ENCODE measurements around the gene SUCLG2. TPM values are rescaled to one million over a fixed set of nuclear protein-coding genes. Genes with fewer than 3 reads are reported as not detected.
"Not testable (repeated sequence)": the region's sequence is repeated elsewhere in the genome, so short reads cannot be mapped to it uniquely, and the experiment has no call there.

Gene SUCLG2
- total RNA-seq, 1 donor from 2014 or later = 122 TPM

- DNase-seq = no peak
- intact Hi-C loops (cut with micrococcal nuclease) = no loop called here
- no peak for ATAC-seq
Measured at GRCh38 chr3:67619991-67620390, 34.4 kb downstream of the SUCLG2 start.

DNA sequence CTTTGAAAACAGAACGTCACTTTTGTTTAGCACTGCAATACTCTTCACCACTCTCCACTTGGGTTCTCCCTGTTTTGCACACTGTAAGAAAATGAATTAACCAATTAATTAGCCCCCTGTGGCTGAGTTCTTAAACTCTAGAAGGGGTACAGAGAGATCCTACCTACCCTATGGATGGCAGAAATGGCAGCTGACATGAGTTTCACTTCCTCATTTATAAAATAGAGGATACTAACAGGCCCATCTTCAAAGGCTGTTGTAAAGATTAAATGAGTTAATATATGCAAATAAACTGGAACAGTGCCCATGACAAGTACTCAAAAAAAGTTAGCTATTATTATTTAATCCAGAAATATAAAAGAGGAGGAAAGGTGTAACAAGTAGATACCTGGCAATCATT, 36.9 kb downstream of the SUCLG2 start:
- DNase-seq (no peak), ATAC-seq (no peak)
- intact Hi-C loops (cut with micrococcal nuclease) = no loop called here

- intact Hi-C loops (cut with micrococcal nuclease) = no loop called here
- ATAC-seq = no peak
- DNase-seq = no peak
Measured at GRCh38 chr3:67616046-67616445, 38.4 kb downstream of the SUCLG2 start.

DNA sequence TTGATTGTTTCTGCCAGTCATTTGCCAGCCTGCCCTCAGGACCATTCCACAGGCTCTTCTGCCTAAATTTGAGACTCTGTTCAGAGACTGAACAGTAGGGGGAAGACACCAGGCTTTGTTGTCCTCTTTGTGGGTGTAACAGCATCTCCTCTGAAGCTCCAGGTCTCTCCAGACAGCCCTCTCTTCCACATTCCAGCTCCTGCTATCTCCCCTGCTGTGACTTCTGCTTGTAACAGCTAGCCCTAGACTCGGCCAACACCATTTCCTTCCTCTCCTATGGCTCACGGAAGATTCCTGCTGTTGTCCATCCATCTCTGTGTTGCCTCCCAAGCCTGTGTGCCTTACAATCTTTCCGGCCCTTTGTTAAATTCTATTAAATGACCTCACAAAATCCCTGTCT, 40.2 kb downstream of the SUCLG2 start:
- intact Hi-C loops (cut with micrococcal nuclease) = no loop called here
- ATAC-seq (no peak), DNase-seq (no peak)

- DNase-seq = no peak
- no peak for ATAC-seq
- intact Hi-C loops (cut with micrococcal nuclease) = no loop called here
Measured at GRCh38 chr3:67610458-67610857, 44.0 kb downstream of the SUCLG2 start.

- DNase-seq = no peak
Measured at GRCh38 chr3:67609709-67610108, 44.7 kb downstream of the SUCLG2 start.

GRCh38 chr3:67608034-67608433, 46.4 kb downstream of the SUCLG2 start:
- ATAC-seq (no peak), DNase-seq (no peak)
- intact Hi-C loops (cut with micrococcal nuclease) = no loop called here

More at GRCh38 chr3:67609709-67610108, 44.7 kb downstream of the SUCLG2 start:
- intact Hi-C loops (cut with micrococcal nuclease) = no loop called here
- no peak for ATAC-seq

DNA sequence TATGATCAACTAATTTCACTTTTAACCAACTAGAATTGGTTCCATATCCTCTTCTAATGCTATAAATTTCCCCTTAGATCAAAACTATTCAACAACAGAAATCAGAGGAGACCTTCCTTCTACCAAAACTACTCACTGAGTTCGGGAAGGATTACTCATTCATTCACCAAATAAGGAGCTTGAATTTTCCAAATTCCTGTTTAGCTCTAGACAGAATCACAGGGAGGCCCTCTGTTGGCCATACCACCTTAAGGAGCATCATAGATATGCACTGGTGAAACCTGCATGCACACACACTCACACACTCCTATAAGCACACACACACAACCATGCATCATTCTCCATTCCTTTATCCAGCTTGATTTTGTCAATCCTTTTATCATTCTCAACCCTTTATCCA, 49.0 kb downstream of the SUCLG2 start:
- no peak for DNase-seq
- no peak for ATAC-seq
- intact Hi-C loops (cut with micrococcal nuclease) = no loop called here

- intact Hi-C loops (cut with micrococcal nuclease) = no loop called here
- ATAC-seq = no peak
- DNase-seq = no peak
Measured at GRCh38 chr3:67602816-67603215, 51.6 kb downstream of the SUCLG2 start.

DNA sequence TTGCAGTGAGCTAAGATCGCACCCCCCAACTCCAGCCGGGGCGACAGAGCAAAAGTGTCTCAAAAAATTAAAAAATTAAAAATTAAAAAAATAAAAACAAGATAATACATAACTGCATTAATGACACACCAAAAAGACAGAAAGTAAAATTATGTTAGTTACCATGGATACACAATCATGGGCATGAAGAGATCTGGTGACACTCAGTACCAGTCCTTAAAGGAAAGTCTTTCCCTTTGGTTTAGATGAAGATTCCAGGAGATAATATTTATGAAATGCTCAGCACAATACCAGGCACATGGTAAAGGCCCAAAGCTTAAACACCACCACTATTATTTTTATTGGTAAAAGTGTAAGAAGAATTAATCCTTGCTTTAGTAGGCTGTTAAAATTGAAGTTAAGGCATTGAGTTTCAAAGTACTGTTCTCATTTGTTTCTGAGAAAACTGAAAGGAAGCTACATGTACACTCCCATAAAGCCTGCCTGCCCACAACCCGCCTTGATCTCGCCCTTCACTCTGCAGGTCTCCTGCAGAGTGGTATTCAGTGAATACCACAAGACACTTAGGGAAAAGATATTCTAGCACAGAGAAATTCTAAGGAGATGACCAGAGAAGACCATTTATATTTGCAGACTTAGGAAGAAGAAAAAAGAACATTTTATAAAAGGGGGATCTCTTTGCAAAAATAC, 52.3 kb downstream of the SUCLG2 start:
- ATAC-seq (no peak), DNase-seq (no peak)
- intact Hi-C loops (cut with micrococcal nuclease) = no loop called here

DNA sequence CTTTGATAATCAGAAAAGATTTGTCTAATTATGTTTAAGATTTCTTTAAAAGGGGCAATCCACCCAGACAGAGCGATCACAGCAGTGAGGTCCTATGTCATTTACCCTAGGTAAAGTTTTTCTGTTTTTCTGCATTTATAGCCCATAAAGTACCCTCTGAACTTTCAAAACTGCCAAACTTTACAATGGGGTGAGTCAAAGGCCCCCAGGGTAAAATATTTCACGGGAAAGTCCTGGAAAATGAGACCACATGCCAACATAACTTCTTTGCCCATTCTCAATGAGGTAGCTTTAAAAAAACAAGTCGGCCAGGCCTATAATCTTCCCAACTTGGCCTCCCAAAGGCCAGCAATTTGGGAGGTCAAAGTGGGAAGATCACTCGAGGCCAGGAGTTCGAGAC, 53.0 kb downstream of the SUCLG2 start:
- no peak for DNase-seq
- no peak for ATAC-seq
- intact Hi-C loops (cut with micrococcal nuclease) = no loop called here

- no peak for ATAC-seq
- intact Hi-C loops (cut with micrococcal nuclease) = no loop called here
Measured at GRCh38 chr3:67599821-67600220, 54.6 kb downstream of the SUCLG2 start.

GRCh38 chr3:67598814-67599556, 55.4 kb downstream of the SUCLG2 start:
- ATAC-seq (no peak), DNase-seq (no peak)
- intact Hi-C loops (cut with micrococcal nuclease) = no loop called here

More at GRCh38 chr3:67599821-67600220, 54.6 kb downstream of the SUCLG2 start:
- DNase-seq = no peak

DNA sequence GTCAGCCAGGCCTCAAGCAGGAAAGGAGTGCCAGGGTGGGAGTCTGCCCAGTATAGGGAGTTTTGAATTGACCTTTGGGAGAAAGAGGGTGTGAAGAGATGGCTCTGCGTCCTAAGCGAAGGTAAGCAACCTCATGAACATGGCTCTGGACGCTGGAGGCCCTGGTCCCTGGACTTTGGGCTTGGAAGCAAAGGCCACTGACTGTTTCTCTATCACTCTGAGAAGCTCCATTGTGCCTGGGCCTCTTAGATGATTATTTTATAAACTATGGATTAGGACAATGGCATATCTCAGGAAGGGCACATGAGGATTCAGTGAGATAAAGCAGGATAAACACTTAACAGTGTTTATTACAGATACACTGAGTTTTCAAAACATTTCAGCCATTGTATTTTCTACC, 59.0 kb downstream of the SUCLG2 start:
- intact Hi-C loops (cut with micrococcal nuclease) = no loop called here
- ATAC-seq = no peak
- DNase-seq = no peak

DNA sequence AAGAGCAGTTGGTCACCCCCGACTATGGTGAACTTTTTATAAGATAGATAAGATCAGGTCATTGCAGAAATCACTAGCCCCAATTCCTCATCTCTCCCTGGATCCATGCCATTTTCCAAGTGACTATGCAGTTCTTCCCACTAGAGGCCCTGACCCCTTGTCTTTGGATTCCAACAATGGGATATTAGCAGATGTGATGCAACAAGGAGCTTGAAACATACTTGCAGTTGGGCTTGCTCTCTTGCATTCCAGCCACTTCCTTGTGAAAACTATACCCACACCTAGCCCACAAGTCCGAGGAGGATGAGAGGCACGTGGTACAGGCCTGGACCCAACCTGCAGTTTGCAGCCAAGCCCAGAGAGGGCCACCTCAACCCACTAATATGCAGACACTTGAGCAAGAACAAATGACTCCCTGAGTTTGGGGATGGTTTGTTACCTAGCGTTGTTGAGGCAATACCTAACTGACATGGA, 60.6 kb downstream of the SUCLG2 start:
- no peak for ATAC-seq
- intact Hi-C loops (cut with micrococcal nuclease) = no loop called here
- no peak for DNase-seq

DNA sequence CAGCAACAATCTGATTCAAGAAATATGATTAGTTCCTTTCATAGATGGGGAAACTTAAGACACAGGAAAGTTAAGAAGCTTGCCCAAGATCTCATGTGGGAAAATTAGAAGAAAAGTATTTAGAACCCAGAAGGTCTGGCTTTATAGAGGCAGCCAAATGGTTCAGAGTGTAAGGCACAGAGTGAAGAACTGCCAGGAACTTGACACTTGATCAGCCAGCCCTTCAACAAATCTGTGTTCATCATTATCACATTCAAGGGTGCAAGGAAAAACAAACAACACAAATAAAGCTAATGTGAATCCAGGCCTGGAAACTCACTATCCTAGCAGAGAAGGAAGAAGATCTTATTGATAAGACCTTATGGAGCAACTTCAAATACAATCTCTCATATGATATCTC, 62.4 kb downstream of the SUCLG2 start:
- DNase-seq (no peak), ATAC-seq (no peak)
- intact Hi-C loops (cut with micrococcal nuclease) = no loop called here

DNA sequence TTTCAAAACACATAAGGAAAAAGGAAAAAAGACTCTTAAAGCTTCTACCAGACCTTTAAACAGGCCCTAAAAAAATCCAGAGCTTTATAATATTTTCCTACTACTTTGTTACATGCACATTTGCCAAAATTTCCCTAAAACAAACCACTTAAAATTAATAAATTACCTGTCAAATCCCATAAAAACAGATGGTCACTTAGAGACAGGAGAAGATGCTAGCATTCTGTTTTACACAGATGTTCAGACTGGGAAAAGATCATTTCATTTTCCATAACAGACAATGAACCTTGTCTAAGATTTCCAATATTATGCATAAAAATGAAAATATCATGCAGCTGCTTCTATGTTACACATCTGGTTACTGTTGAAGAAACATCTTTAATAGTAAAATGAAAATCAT, 66.6 kb downstream of the SUCLG2 start:
- intact Hi-C loops (cut with micrococcal nuclease) = no loop called here
- no peak for ATAC-seq

DNA sequence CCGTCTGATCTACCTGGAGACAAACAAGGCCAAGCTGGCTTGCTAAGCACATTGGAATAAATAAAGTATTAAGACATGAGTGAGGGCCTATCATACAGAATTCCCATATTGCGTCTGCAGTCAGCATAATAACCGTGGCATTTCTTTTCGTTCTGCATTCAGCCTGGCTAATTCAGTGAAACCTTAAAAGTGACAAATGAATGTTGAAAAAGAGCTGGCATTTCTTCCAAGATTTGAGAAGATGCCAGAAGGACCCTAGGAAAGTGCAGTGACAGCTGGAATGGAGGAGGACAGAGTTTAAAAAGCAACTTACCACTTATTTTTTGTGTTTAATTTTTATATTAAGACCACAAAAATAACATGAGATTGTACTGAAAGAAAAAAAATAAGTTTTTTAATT, 67.1 kb downstream of the SUCLG2 start:
- ATAC-seq (no peak), DNase-seq (no peak)
- intact Hi-C loops (cut with micrococcal nuclease) = no loop called here

More for the DNA sequence above, 66.6 kb downstream of the SUCLG2 start:
- no peak for DNase-seq

GRCh38 chr3:67584608-67585007, 69.8 kb downstream of the SUCLG2 start:
- ATAC-seq; DNase-seq; intact Hi-C loops (cut with micrococcal nuclease): not testable (repeated sequence)

GRCh38 chr3:67580430-67581000, 73.9 kb downstream of the SUCLG2 start:
- ATAC-seq = no peak
- intact Hi-C loops (cut with micrococcal nuclease) = no loop called here
- no peak for DNase-seq

Data from left ventricle myocardium superior (tissue), 1 donor.